Panc1 (cell line): Measurements from ENCODE around the gene MEAF6.
"Not testable (repeated sequence)": the region's sequence is repeated elsewhere in the genome, so short reads cannot be mapped to it uniquely, and the experiment has no call there.

Experiments used
- CTCF ChIP-seq: fragments of 450-650 bp; IDR thresholded peaks from 2 replicates; pipeline ENCODE4 v1.5.1; 2017; ENCODE audit warnings: mild to moderate bottlenecking
- POLR2AphosphoS5 ChIP-seq: IDR thresholded peaks from 2 replicates; pipeline ENCODE4 v1.6.1; 2012; ENCODE audit warnings: mild to moderate bottlenecking, low read depth, low read length, moderate library complexity
- SIN3A ChIP-seq: IDR thresholded peaks from 2 replicates; pipeline ENCODE4 v1.6.1; 2012; ENCODE audit warnings: low read depth, mild to moderate bottlenecking, low read length, moderate library complexity, borderline replicate concordance; ENCODE audit not compliant: insufficient read depth

GRCh38 chr1:37539154-37539553 is 24.6 kb upstream of the MEAF6 start:
- TF ChIP-seq CTCF, POLR2AphosphoS5, SIN3A: not testable (repeated sequence)
